Left colon (tissue), 2 donors: ENCODE measurements around the gene KCNMB2. TPM values are rescaled to one million over a fixed set of nuclear protein-coding genes. Genes with fewer than 3 reads are reported as not detected.
"Not testable (repeated sequence)": the region's sequence is repeated elsewhere in the genome, so short reads cannot be mapped to it uniquely, and the experiment has no call there.

Experiments
- ATAC-seq: fragments of 200-7000 bp; cut with Tn5 transposase; one replicate; pipeline ENCODE4 v1.9.1; 2020; ENCODE audit warnings: mild to moderate bottlenecking, moderate library complexity
- DNase-seq, 2 donors: peaks; one replicate each; pipeline ENCODE4 v3.0.0-alpha.2; 2020
- intact Hi-C, 2 donors: fragments of 100-400 bp; cut with DNase I in 1 of 2; cut with micrococcal nuclease in 1 of 2; formaldehyde crosslinking; loops; one replicate each; pipeline versions ENCODE4 v1.11.2 to v1.14.0; 2022; cut with DNase I, micrococcal nuclease
- total RNA-seq, 2 donors: library from RNA; stranded (reverse); fragmentation: NEBNext Ultra II Directional; extraction: Animal tissue kit (Norgen Biotek cat#: 25700); gene quantifications; one replicate each; pipeline ENCODE4 v1.2.1, GENCODE V29; 2021
- donor health status: DM: no; HTN: no; CAD: no.
- donor health status: DM: yes; HTN: yes; CAD: no.

KCNMB2 gene
- total RNA-seq, 2 donors from 2014 or later, result 0.31 TPM; not detected in 1

DNA sequence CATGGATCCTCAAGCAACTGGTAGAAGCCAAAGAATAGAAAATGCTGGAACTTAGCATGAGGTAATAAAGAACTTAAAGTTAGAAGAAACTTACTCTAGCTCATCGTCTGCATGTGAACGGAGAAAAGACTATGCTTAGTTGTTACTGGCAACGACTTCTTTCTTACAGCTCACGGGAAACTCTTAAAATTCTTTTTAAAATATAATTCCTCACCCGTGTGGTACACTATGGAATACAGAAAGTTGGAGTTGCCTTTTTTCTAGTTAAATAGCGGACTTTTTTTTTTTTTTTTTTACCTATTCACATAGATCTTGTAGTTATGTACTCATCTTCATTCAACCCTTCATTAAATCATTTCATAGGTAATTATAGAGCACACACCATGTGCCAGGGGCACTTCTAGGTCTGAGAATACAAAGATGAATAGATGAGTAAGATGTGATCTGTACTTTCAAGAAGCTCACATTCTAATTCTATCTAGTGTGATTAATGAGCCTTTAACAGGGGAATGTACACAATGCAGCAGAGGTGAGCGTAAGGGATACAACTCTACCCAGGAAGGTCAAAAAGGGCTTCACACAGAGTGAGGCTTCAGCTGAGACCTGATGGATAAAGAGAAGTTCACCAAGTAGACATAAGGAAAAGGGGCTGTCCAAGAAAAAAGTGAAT, 18.4 kb upstream of the KCNMB2 start:
- intact Hi-C loops, result no loop called here
- no peak for DNase-seq
- ATAC-seq, result no peak

DNA sequence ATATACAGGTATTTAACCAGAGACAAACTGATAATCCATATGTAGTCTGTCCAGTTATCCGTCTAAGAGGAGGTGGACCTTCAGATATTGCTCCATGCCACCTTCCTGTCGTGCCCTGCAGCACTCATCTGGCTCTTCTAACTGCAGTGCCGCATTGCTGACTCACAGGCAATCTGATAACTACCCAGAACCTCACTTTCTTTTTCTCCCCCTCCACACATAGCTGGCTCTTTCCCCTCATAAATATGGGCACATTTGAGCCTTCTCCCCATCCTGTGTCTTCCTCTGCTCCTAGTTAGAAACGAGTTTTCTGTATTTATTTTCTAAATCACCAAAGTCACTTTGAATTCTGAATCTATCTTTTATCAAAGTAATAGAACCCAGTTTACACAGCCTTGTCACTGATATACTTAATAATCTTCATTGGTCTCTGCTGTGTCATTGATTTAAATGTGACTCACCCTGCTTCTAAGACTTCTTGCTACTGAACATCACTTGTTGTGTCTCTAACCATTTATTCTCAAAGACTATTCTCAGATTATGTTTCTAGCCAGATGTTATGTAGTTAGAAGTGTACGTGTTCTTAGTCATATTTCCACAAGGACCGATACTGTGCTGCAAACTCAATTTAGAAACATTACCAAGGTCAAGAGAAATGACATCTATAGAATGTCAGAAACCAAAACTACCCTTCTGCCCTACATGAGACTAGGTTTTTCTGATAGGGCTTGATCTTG, 17.4 kb upstream of the KCNMB2 start:
- intact Hi-C loops, result no loop called here
- ATAC-seq, result no peak
- no peak for DNase-seq

DNA sequence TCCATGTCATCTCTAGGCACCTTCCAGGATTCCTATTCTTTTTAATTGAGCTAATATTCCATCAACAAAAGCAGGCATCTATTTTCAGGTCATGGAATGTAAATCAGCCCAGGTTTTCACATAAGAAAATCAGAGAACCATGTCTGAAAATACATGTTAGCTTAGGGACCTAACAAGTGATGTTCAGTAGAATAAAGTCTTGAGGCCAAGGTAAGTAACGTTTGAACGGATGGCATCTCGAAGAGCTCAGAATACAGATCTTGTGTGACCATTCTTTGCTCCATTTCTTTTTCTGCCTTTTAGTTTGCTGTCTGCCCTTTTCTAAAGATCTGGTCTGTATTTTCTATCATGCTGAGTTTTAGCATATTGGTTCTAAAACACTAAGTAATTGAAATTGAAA, 16.5 kb upstream of the KCNMB2 start:
- intact Hi-C loops, result no loop called here
- ATAC-seq, result no peak

DNA sequence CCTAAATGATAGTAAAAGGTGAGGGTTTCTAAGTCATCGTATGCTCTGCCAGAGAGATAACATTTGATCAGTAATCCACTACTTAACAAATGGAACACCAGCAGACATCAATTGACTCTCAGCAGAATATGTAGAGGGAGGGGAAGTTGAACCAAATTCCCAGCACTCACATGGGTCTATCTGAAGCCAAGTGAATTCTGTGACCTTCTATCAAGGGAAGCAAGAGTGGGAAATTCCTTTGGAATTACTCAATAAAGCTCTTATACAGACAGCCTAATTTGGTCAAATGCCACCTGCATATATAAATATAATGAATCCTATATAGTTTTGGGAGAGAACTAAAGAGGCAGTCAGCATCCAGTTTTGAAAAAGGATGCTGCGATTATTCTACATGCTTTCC, 15.8 kb upstream of the KCNMB2 start:
- intact Hi-C loops, result no loop called here
- DNase-seq (no peak), ATAC-seq (no peak)

More for the DNA sequence above, 16.5 kb upstream of the KCNMB2 start:
- no peak for DNase-seq

DNA sequence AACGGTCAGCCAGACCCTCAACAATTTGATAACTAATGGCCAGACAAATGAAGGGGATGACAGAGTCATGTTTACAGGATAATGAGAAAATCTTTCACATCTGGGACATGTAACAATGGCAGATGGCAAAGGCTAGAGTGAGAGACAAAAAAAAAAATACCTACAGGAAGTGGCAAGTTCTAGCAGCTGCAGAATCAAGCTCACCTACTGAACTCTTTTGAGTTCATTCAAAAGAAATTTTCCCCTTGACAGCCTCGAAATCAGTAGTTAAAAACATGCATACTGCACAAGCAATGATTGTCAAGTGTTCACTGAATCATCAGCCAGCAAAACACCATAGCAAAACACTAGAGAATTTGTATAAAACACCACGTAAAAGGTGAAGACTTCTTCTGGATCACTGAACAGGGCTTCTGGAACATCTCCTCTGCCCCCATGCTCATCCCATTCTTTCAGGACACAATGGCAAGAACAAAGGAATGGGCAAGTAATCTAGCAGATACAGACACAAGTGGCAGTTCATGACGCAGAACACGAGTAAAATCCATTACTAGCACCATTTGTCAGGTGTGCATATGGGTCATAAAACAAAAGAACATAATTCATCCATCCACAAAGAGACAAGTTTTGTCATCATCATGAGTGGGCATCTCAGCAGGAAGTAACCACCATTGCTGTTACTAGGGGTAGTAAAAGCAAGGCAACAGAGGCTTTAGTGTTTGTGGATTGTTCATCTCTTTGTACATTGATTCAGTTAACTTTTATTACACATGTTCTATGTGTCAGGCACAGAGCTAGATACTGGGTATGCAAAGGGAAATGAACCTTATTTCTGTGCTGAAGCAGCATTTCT, 13.8 kb upstream of the KCNMB2 start:
- ATAC-seq (no peak), DNase-seq (no peak)
- intact Hi-C loops, result no loop called here

DNA sequence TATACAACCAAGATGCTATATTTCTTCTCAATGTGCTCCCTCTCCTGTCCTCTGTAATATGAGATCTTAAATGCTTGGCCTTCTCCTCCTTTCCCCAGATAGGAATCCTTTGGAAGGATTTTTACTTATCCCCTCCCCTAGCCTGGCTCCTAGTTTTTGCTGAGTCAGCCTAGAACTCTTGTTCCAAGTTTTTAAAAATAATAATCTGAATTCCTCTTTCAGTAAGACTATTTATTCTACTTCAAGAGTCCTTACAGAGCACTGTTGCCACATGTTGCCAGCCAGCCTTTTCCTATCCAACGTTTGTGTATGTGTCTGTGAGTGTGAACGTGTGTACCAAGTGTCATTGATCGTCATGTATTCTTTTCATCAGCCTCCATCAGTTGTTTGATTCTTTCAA, 11.0 kb upstream of the KCNMB2 start:
- DNase-seq, result no peak
- intact Hi-C loops, result no loop called here
- ATAC-seq, result no peak

DNA sequence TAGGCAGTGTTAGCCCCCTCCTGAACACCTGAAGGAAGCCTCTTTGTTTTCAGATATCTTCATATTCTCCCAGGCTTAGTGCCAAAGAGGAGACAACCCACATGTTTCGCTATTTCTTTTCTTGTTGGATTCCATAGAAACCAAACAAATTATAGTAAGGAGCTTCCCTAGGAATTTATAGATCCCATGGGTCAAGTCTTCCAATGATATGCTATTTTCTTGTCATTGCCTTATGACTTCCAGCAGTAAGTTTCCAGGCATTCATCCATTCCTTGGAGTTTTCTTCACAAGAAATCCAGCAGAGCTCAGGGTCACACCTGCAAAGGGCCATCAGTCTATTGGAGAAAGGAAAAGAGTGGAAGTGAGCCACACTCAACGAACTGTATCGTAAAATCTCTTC, 9.9 kb upstream of the KCNMB2 start:
- intact Hi-C loops, result no loop called here
- DNase-seq (no peak), ATAC-seq (no peak)

DNA sequence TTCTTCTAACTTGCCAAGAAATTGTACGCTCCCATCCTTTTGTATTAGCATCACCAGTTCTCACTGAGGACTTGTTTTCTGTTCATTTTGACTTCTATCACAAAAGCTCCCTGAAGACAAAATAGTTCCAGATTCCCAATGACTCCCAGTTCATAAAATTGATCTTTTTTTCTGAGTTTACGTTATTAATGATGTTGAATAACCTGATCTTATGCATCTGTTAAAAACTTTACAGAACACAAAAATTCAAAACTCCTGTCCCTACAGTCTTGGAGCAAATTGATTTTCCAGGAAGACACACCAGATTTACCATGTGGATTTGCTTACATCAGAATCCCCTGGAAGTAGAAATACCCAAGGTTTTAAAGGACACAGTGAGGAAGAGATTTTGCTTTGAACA, 8.3 kb upstream of the KCNMB2 start:
- no peak for DNase-seq
- ATAC-seq, result no peak

DNA sequence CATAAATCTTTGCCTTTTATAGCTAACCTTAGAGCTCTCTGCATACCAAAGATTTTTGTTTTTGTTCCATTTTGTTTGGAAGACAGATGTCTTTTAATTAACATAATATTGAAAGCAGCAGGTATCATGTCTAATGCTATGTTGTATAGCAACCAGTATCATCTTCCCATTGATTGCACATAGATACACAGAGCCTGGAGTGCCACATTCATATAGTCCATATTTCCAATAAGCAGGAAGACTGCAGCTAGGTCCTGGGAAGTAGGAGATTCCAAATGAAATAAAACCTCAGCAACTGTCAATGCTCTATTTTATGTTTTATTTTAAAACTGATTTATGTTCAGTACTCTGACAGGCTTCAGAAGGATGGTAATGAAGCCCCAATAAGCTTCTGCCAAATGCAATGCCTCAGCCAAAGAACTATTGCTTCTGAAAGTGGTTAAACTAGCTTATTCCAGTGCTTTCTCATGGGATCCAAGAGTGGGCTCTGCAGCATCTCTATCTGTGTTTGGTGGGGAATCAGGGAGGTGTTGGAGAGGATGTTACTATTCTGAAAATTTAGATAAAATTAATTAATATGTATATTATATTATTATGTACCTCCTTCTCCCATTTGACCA, 6.5 kb upstream of the KCNMB2 start:
- intact Hi-C loops, result no loop called here
- DNase-seq, result no peak
- ATAC-seq, result no peak

More for the DNA sequence above, 8.3 kb upstream of the KCNMB2 start:
- intact Hi-C loops, result no loop called here

DNA sequence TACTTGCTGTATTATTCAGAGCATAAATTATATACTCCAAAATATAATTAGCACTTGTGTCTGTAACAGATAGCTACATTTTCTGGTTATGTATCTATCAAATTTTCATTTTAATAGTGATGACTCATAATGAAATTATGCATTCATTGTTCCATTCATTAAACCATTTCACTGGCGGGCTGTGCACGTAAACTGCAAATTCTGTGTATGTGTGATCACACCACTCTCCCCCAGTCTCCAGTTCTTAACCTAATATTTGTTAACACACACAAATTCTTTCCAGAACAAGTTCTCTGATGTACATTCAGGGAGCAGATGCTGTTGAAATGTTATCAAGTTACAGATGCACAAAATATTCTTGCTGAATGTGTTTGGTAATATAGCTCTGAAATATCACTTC, 3.8 kb upstream of the KCNMB2 start:
- intact Hi-C loops, result no loop called here
- ATAC-seq (no peak), DNase-seq (no peak)

DNA sequence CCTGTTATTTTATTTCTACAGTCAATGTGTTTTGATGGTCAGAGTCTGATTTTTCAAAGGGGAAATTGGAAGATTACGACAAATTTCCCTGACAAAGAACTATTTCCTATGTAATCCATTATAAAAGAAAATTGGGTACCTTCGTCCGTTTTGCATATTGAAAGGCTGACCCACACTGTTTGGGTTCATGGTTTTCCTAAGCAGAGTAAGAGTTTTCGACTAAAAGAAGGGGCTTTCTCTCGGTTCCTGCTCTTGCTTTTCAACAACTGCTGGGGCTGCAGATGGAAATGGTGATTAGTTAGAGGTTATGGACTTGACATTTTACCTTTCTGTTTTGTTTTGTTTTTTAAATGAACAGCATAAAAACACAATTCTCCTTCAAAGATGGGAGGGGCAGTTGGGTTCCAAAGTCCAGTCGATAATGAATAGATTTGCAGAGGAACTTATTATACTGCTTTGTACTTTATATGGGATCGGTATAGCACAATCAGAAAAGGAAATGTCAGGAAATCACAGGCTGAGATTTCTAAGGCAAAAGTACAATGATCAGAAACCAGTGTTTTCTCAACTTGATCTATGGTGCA, 978 bp downstream of the KCNMB2 start:
- ATAC-seq, result peak; percentile 65
- intact Hi-C loops, result no loop called here

DNA sequence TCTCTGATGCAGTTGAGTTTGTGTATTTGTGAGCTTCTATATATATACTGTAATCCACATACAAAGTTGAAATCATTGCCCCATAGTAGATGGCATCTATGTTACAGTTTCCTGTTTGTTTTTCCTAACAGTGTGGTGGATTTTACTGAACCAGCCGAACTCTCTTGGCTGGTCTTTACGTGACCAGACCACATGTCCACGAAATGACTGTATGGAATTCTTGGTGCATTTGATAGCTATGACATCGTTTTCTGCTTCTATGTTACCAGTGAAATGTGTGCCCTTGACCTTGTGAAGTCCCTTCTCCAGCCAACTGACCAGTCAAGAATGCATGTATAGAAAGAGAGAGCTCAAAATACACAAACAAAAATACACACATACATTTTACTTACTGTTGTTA, 1.8 kb downstream of the KCNMB2 start:
- ATAC-seq, result peak; percentile 40
- intact Hi-C loops, result no loop called here
- no peak for DNase-seq

More for the DNA sequence above, 978 bp downstream of the KCNMB2 start:
- no peak for DNase-seq

DNA sequence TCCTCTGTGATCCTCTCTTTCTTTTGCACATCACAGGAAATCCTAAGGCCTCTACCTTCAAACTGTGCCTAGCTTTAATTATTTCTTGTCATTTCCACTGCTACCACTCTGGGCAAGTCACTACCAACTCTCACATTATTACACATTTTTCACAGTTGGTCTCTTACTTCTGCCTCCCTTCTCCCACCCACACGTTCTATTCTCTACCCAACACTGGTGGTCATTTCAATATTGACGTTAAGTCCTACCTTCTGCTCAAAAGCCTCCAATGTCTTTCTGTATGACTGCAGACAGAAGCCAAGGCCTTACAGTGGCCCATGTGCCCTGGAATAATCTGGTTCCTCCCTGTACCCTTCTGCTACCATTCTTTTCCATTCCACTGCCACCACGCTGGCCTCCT, 3.9 kb downstream of the KCNMB2 start:
- intact Hi-C loops, result no loop called here
- no peak for ATAC-seq
- DNase-seq, result no peak

DNA sequence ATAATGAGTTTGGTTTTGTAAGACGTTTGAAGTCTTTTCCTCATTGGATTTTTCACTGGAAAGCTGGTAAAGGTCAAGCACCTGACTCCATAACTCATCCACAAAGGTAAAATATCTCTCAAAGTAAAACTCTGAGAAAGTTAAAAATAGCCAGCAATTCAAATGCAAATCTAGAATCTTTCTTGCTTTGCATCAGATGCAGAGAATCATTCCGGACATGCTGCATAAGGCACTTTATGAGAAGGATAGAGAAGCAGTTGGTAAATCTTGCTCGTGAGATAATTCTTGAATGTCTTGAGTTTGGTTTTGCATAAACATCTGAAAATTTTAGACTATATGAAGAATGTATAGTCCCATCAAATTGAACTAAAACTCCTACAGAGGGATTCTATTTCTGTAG, 9.1 kb downstream of the KCNMB2 start:
- ATAC-seq (no peak), DNase-seq (no peak)
- intact Hi-C loops, result no loop called here

DNA sequence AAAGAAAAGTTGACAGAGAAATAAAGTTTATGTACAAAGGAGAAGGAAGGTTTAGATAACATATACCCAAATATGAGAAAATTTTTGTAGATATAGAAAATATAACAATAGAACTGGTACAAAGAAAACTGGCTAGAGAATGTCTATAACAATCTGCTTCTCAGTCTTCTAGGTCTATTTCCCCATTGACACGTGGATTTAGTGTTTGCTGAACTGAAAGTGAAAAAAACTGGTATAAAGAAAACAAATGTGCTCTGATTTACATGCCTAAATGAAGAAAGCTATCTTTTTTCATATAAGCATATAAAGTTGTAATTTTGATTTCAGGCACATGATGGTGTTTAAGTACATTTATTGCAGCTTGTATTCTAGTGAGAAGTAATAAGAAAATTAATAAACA, 9.8 kb downstream of the KCNMB2 start:
- DNase-seq (no peak), ATAC-seq (no peak)
- intact Hi-C loops, result no loop called here

DNA sequence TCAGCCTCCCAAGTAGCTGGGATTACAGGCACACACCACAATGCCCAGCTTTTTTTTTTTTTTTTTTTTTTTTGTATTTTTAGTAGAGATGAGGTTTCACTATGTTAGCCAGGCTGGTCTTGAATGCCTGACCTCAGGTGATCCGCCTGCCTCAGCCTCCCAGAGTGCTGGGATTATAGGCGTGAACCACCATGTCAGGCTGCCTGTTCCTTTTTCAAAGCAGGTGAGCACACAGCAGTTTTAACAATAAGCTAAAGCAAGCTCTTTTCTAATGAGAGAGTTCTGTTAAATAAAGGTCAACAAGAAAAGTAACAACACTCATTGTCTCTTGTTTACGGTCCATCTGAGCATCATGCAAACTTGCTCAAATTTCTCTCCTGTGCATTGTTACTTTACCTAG, 13.2 kb downstream of the KCNMB2 start:
- intact Hi-C loops, ATAC-seq: not testable (repeated sequence)

DNA sequence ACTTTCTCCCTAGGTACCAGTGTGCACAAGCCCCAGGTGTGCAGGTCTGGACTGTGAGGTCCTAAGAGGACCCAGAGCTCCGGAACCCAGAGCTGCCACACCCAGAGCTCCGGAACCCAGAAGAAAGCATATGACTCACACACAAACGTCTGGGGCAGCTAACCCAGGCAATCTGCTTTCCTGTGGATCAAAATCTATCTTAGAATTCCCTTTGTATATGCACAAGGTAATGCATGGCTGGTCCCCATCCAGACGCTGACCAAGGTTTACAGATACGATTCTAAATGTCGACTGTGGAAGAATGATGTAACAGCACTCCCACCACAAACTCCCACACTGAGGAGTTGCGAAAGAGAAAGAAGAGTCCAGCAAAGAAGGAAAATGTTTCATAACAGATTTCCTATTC, 15.7 kb downstream of the KCNMB2 start:
- ATAC-seq, result no peak
- intact Hi-C loops, result no loop called here
- DNase-seq, result no peak

More for the DNA sequence above, 13.2 kb downstream of the KCNMB2 start:
- not testable (repeated sequence) for DNase-seq

DNA sequence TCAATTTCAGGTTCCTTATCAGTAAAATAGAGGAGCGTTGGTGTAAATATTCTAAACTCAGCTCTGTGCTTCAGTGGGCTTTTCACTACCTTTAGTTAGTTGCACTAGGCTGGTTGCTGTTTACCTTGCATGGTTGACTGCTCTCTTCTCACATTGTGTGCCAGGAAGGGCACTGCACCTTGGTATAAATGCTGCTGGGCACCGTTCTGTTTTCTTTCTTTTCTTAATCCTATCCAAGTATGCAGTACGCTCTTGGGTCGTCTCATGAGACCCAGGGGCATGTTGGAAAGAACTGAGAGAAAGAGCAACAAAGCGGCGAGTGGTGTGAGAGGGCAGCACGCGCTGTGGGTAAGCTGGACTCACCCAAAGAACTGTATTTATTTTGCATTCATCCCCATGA, 22.4 kb downstream of the KCNMB2 start:
- intact Hi-C loops, result no loop called here
- DNase-seq, result no peak
- no peak for ATAC-seq

DNA sequence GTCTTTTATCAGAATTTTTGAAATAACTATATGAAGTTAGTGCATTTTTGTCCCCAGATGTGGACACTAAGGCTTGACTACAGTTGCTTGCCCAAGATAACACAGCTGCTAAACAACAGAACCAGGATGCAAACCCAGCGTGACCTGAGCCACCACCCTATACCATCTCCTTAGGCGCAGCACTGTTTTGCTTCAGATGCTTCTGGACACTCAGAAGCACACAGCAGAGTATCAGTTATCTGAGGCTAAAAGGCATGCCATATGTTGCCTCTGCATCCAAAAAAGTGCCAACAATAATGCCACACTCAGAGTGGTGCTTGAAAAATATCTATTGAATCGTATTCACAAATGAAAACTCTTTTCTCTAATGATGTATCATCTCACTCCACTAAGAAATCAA, 24.5 kb downstream of the KCNMB2 start:
- DNase-seq (no peak), ATAC-seq (no peak)
- intact Hi-C loops, result no loop called here
